Measurements from ENCODE around the gene SMIM13.

- TF ChIP-seq CTCF (IDR thresholded peaks at IDR 0.05; ENCODE audit: borderline replicate concordance, extremely low read depth, low read length, poor library complexity, severe bottlenecking) (no peak), EZH2 (IDR thresholded peaks at IDR 0.05; ENCODE audit: borderline replicate concordance, low read depth, low read length, severe bottlenecking) (no peak)
Measured at GRCh38 chr6:11126876-11127275, 33.2 kb downstream of the SMIM13 start.
